Measurements from ENCODE around the gene STK38L. TPM values are rescaled to one million over a fixed set of nuclear protein-coding genes. Genes with fewer than 3 reads are reported as not detected.

The STK38L gene
- polyA plus RNA-seq, 1 donor (not counting 4 experiments of a cell fraction or from before 2014, with no cell fraction given) = 25.4 TPM

DNA sequence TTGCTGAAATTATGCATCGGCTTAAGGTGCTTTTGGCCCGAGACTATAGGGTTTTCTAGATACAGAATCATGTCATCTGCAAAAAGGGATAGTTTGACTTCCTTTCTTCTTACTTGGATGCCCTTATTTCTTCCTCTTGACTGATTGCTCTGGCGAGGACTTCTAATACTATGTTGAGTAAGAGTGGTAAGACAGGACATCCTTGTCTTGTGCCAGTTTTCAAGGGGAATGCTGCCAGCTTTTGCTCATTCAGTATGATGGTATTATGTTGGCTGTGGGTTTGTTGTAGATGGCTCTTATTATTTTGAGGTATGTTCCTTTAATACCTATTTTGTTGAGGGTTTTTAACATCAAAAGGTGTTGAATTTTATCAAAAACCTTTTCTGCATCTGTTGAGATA is 96.9 kb downstream of the STK38L start:
- peak overlapping the region; percentile 97 for H3K27ac ChIP-seq (ENCODE audit: control insufficient read depth, insufficient read depth, low read length)
- H3K4me3 ChIP-seq (ENCODE audit: control insufficient read depth in 2 of 3, extremely low read depth in 1 of 3, insufficient read depth in 2 of 3, low read depth in 1 of 3, low read length in 3 of 3) = no peak overlapping the region
- peaks cover 78% of the 10 kb centered on the region for H3K79me2 ChIP-seq (ENCODE audit: control insufficient read depth, insufficient read depth, low read length)
- peak; percentile 73 for FAIRE-seq
- peaks cover 79% of the 10 kb centered on the region for H3K4me1 ChIP-seq (ENCODE audit: control insufficient read depth, extremely low read depth, insufficient read depth, low read length)
- TF ChIP-seq, protein P1, sequence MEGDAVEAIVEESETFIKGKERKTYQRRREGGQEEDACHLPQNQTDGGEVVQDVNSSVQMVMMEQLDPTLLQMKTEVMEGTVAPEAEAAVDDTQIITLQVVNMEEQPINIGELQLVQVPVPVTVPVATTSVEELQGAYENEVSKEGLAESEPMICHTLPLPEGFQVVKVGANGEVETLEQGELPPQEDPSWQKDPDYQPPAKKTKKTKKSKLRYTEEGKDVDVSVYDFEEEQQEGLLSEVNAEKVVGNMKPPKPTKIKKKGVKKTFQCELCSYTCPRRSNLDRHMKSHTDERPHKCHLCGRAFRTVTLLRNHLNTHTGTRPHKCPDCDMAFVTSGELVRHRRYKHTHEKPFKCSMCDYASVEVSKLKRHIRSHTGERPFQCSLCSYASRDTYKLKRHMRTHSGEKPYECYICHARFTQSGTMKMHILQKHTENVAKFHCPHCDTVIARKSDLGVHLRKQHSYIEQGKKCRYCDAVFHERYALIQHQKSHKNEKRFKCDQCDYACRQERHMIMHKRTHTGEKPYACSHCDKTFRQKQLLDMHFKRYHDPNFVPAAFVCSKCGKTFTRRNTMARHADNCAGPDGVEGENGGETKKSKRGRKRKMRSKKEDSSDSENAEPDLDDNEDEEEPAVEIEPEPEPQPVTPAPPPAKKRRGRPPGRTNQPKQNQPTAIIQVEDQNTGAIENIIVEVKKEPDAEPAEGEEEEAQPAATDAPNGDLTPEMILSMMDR (optimal IDR thresholded peaks at IDR 0.05 in 1 of 3, IDR thresholded peaks at IDR 0.05 in 1 of 3, conservative IDR thresholded peaks at IDR 0.05 in 1 of 3; ENCODE audit: extremely low read depth in 1 of 3, insufficient read depth in 2 of 3, low read length in 3 of 3) = no peak
- TF ChIP-seq EZH2 (IDR thresholded peaks at IDR 0.05; ENCODE audit: low read length) = no peak
- H3K4me2 ChIP-seq (ENCODE audit: control insufficient read depth, extremely low read depth, insufficient read depth, low read depth, low read length) = peak overlapping the region; percentile 31
- peaks cover 0 to 1% of the 10 kb centered on the region in 2 experiments for H3K36me3 ChIP-seq (ENCODE audit: control insufficient read depth in 2 of 2, extremely low read depth in 1 of 2, insufficient read depth in 2 of 2, low read length in 2 of 2)
- H4K20me1 ChIP-seq (ENCODE audit: control insufficient read depth, extremely low read depth, insufficient read depth, low read length) = no peaks in the 10 kb centered on the region
- H3K9me3 ChIP-seq (ENCODE audit: control insufficient read depth, low read depth, low read length) = no peaks in the 10 kb centered on the region
- H3K27me3 ChIP-seq (ENCODE audit: control insufficient read depth, extremely low read depth, insufficient read depth, low read length) = no peaks in the 10 kb centered on the region
- dilution Hi-C loops (cut with MboI; ENCODE audit: extremely low pct_ligation_motif_present, low sequenced_read_pairs) = no loop called here
- DNase-seq (ENCODE audit: low read depth, low spot score) = no peak
- H3K9ac ChIP-seq (ENCODE audit: control insufficient read depth, extremely low read depth, insufficient read depth, low read length) = no peak overlapping the region
- no peaks in the 10 kb centered on the region for H3K9me1 ChIP-seq (ENCODE audit: control insufficient read depth, extremely low read depth, insufficient read depth, low read length)
- H2AFZ ChIP-seq (ENCODE audit: control insufficient read depth, low read length) = no peak overlapping the region

- Histone ChIP-seq H3K9me1 (ENCODE audit: control insufficient read depth, extremely low read depth, insufficient read depth, low read length) (no peaks in the 10 kb centered on the region), H3K27me3 (ENCODE audit: control insufficient read depth, extremely low read depth, insufficient read depth, low read length) (no peaks in the 10 kb centered on the region), H3K9ac (ENCODE audit: control insufficient read depth, extremely low read depth, insufficient read depth, low read length) (peak overlapping the region; percentile 65), H3K4me2 (ENCODE audit: control insufficient read depth, extremely low read depth, insufficient read depth, low read depth, low read length) (peak overlapping the region; percentile 74), H3K4me3 (ENCODE audit: control insufficient read depth in 2 of 3, extremely low read depth in 1 of 3, insufficient read depth in 2 of 3, low read depth in 1 of 3, low read length in 3 of 3) (peak overlapping the region in 2 of 3 experiments; percentile 8 to 34), H3K9me3 (ENCODE audit: control insufficient read depth, low read depth, low read length) (no peaks in the 10 kb centered on the region), H4K20me1 (ENCODE audit: control insufficient read depth, extremely low read depth, insufficient read depth, low read length) (no peaks in the 10 kb centered on the region), H3K27ac (ENCODE audit: control insufficient read depth, insufficient read depth, low read length) (peak overlapping the region; percentile 97), H3K36me3 (ENCODE audit: control insufficient read depth in 2 of 2, extremely low read depth in 1 of 2, insufficient read depth in 2 of 2, low read length in 2 of 2) (peaks cover 0 to 3% of the 10 kb centered on the region in 2 experiments), H2AFZ (ENCODE audit: control insufficient read depth, low read length) (no peak overlapping the region), H3K4me1 (ENCODE audit: control insufficient read depth, extremely low read depth, insufficient read depth, low read length) (peaks cover 74% of the 10 kb centered on the region), H3K79me2 (ENCODE audit: control insufficient read depth, insufficient read depth, low read length) (peaks cover 80% of the 10 kb centered on the region)
- TF ChIP-seq, protein P1 (optimal IDR thresholded peaks at IDR 0.05 in 1 of 3, IDR thresholded peaks at IDR 0.05 in 1 of 3, conservative IDR thresholded peaks at IDR 0.05 in 1 of 3; ENCODE audit: extremely low read depth in 1 of 3, insufficient read depth in 2 of 3, low read length in 3 of 3) = no peak
- no peak for TF ChIP-seq EZH2 (IDR thresholded peaks at IDR 0.05; ENCODE audit: low read length)
- dilution Hi-C loops (cut with MboI; ENCODE audit: extremely low pct_ligation_motif_present, low sequenced_read_pairs) = no loop called here
- DNase-seq (ENCODE audit: low read depth, low spot score) (no peak), FAIRE-seq (no peak)
Observed at GRCh38 chr12:27342536-27342935, 98.5 kb downstream of the STK38L start.
